GM12873 (cell line): ENCODE data around the gene DNAJB14.

Experiments used
- TF ChIP-seq, protein P1 (sequence below): IDR thresholded peaks from 2 replicates; pipeline ENCODE4 v1.5.1; 2012; ENCODE audit warnings: low read depth, mild to moderate bottlenecking, moderate library complexity, low read length, control low read depth; ENCODE audit not compliant: insufficient read depth; ENCODE audit errors: missing control alignments

DNAJB14 gene

DNA sequence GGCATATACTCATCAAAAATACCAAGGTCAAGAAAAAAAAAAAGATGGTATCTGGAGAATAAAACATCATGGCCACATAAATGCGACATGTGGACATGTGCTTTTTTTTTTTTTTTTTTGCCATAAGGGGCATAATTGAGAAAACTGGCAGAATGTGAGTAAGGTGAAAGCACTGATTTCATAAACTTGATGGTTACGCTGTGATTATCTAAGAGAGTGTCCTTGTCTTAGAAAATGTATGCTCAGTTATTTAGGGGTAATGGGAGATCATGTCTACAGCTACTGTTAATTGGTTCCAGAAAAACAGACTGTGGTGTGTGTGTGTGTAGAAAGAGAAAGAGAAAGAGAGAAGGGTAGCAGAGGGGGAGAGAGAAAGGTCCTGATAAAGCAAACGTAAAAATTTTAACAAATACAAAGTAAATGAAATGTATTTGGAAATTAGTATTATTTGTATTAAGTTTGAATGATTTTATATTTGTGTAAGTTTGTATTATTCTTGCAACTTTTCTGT lies 8.1 kb downstream of the DNAJB14 start:
- TF ChIP-seq, protein P1, sequence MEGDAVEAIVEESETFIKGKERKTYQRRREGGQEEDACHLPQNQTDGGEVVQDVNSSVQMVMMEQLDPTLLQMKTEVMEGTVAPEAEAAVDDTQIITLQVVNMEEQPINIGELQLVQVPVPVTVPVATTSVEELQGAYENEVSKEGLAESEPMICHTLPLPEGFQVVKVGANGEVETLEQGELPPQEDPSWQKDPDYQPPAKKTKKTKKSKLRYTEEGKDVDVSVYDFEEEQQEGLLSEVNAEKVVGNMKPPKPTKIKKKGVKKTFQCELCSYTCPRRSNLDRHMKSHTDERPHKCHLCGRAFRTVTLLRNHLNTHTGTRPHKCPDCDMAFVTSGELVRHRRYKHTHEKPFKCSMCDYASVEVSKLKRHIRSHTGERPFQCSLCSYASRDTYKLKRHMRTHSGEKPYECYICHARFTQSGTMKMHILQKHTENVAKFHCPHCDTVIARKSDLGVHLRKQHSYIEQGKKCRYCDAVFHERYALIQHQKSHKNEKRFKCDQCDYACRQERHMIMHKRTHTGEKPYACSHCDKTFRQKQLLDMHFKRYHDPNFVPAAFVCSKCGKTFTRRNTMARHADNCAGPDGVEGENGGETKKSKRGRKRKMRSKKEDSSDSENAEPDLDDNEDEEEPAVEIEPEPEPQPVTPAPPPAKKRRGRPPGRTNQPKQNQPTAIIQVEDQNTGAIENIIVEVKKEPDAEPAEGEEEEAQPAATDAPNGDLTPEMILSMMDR: no peak

DNA sequence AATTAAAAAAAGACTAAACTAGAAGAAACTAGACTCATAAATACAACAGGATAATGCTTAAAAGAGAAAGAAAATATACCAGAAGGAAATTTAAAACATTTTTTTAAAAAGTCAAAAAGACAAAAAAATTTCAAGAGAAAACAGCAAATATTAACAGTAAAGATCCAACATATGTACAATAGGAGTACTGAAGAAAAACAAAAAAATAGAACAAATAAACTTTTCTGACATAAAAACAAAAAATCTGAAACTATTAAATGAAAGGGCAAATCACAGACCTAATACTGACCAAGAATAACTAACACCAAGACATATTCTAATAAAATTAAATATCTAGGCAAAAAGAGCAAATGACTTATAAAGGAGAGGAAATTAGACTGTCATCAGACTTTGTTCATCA lies 11.5 kb downstream of the DNAJB14 start:
- TF ChIP-seq, protein P1: no peak

DNA sequence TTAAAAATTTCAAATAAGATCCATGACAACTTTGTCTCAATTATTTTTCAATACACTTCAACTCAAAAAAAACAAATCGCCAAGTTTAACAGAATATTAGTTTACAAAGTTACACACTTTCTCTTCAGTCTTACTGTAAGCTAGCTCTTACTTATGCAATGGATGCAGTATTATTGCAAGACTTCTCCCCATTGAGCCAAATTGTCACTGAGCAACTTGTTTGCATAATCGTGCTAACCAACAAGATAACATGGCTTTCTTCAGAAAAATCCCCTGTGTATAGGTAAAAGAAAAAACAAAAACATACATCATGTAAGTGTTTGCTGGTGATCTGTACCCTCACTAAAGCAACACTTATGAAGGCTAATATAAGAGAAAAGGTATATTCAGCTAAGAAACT lies 18.9 kb downstream of the DNAJB14 start:
- TF ChIP-seq, protein P1: no peak

DNA sequence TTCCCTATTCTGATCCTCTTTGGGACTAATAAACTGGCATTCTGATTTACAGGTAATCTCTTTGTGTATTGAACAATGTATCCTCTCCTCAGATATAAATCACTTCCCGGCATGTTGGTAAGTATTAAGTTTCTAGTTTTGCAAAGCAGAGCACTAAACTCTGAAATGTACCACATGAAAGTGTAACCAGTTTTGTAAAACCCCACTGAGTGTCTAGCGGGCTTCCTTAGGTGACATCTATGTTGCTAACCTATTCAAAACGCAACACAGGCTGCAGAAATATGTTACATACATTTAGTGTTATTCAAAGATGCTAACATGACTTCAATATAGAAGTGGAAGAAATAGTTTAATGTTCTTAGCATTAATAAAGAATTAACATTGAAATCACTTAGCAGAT lies 25.2 kb downstream of the DNAJB14 start:
- TF ChIP-seq, protein P1: no peak

DNA sequence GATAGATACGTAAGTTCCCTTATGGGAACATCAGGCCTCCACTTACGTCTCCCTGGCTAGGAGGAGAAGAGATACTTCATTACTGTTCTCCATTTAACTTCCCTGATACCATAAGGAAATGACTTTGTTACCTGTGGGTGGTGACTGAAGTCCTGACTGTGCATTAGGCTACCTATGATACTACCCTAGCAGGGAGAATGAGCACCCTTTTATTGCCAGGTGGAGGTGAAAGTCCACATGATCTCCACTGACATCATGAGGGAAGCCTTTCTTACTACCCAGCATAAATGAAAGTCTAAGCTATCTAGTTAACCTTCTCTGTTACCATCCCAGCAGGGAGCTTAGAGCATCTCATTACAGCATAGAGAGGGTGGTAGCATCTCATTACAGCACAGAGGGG lies 27.8 kb downstream of the DNAJB14 start:
- TF ChIP-seq, protein P1: no peak

DNA sequence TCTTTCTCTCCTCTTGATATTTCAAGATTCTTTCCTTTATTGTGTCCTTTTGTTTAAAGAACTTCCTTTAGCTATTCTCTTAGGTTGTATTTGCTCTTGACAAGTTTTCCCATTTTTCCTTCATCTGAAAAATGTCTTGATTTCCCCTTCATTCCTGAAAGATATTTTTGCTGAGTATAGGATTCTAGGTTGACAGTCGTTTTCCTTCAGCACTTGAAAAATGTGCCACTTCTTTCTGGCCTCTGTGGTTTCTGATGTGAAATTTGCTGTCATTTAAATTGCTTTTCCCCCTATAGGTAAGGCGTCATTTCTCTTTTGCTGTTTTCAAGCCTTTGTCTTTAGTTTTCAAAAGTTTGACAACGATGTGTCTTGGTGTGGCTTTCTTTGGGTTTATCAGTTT lies 28.8 kb downstream of the DNAJB14 start:
- TF ChIP-seq, protein P1: no peak

DNA sequence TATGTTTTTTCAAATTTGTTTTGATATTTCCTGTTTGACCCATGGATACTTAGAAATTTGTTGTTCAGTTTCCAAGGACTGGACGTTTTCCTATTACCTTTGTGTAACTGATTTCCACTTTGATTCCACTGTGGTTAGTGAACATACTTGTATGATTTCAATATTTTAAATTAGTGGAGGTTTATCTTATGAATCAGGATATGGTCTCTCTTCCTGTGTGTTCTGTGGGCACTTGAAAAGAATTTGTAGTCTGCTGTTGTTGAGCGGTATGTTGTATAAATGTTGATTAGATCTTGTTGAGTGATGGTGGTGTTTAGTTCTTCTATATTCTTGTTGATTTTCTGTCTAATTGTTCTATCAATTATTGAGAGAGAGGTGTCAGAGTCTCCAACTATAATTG lies 31.0 kb downstream of the DNAJB14 start:
- TF ChIP-seq, protein P1: no peak
